NCI-H146 (cell line): ENCODE results near the gene POLN.
"Not testable (repeated sequence)": the region's sequence is repeated elsewhere in the genome, so short reads cannot be mapped to it uniquely, and the experiment has no call there.

Experiments used
- DNase-seq: peaks from one replicate; lab custom pipeline; 2025; lab: John Stamatoyannopoulos, UW

Gene POLN

DNA sequence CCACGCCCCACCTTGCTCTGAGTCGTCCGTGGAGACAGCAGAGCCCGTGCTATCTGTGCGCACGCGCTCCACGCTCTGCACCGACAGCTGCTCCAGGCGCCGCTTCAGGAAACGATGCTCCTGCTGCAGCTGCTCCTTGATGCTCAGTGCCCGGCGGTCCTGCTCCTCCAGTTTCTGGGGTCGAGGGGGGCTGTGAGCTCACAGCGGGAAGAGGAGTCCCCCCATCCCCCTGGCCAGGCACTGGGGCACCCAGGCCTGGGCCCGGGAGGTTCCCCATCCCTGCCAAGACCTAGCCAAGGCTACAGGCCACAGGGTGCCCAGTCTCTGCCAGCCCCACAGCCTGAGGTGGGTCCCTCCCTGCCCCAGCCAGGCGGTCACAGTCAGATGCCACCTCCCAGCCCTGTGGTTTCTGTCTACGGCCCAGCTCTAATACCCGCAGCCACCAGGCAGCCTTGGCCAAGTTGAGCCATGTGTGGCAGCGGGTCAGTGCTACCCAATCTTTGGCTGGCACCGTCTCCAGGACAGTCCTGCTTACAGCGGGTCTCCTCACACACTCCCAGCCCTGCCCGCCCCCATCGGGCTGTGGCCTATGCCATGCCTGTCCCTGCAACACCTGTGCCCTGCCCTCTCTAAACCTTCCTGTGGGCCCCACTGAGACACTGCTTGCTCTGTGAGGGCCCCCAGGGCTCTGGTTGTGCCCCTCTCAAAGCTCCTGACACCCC is 9.3 kb upstream of the POLN start:
- DNase-seq: no peak

DNA sequence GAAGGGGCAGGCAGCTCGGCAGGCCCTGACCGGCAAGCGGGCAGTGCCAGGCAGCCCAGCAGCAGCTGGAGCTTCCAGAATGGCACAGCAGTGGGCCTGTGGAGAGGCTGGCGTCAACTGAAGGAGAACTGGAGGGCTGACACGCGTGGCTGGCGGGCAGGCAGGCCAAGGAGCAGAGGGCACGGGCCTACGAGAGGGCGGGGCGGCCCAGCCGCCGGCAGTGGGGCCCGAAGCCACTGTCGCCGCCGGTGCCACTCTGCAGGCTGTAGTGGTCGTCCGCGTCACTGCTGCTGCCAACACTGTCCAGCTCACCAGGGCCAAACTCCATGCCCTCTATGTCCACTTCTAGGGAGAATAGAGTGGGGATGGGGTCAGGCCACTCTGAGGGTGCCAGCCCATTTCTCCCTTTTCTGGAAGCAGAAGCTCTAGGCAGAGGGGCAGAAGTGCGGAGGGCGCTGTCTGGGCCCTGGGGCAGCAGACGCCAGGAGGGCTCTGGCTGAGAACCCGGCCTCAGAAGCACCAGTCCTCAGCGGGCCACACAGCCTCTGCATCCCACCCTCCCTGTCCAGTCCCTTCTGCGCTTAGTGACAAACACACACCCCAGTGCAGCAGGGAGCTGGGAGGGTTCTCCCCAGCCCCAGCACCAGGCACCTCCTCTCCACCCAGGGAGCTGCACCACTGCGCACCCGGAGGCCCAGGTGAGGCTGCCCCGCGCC is 8.6 kb upstream of the POLN start:
- no peak for DNase-seq

DNA sequence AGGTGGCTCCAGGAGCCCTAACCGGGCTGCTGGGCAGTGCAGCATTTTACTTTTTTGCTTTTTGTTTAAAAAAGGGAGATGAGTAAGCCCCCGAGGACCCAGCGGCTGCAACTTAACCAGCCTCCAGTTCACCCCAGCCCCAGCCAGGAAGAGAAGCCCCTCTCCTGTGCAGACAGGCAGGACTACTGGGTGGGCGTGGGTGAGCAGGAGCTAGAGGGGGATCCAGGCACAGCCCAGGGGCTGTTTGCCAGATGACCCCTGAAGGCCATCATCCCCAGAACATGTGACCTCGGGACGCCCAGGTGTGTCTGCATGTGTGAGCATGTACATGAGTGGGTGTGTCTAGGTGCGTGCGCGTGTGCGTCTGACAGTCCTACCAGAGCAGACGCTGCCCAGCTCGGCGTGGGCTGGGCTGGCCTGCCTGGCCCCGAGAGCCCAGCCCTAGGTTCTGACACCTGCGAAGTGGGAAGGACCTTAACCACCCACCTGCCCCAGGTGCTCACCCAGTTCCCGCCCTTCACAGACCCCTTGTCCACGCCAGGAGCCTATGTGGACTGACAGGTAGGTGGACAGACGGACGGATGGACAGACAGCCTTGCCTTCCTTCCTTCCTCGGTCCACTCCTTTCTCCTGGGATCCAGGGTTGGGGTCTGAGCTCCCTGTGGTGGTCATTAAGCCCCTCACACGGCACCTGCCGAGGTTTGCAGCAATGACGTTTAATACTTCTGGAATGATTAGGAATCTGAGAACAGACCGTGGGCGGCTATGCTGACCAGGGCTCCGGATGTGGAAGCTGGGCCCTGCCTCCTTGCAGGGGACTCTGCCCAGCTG is 7.8 kb upstream of the POLN start:
- no peak for DNase-seq

DNA sequence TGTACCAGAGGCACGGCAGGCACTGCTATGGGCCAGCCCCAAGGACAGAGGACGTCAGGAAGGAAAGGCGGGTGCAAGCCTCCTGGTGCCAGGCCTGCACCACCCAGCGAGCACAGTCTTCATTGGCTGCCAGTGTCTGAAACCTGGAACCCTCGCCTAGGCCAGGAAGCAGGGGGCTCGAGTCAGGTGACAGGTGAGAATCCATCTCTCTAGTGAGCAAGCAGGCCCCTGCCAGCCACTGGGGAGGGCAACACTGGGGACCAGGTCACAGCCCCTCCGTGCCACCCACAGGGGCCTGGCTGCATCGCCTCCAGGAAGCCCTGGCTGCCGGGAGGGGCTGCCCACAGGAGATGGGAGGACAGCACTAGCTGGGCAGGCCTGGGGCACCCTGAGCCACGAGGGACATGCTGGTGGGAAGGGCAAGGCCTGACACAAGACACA is 6.9 kb upstream of the POLN start:
- no peak for DNase-seq

DNA sequence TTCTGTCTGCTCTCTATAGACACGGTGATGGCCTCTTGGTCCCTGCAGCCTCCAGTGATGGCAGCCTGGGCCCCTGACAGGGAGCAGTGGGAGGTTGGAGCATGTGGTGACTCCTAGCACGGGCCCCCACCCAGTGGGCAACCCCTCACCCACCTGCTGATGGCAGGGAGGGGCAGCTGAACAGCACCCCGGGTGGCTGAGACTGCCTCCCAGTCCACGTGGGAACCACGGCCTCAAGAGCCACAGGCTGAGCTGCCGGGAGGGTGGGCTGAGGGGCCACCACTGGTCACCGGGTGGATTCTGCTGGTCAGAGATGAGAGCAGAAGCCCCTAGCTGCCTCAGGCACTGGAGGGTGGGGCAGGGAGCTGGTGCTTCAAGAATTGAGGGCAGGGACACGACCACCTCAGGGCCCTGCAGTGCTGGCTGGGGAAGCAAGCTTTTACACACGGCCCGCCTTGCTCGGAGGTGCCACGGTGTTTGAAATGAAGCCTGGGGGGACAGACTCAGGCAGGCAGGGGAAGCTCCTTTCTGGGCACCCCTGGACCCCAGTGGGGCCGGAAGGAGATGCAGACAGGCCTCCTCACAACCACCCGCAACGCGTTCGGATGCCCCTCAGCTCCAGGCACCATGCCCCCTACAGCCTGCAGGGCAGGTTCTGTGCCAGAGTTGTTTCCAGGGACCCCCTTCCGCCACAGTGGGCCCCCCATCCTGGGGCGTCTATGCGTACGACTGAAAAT is 6.3 kb upstream of the POLN start:
- no peak for DNase-seq

DNA sequence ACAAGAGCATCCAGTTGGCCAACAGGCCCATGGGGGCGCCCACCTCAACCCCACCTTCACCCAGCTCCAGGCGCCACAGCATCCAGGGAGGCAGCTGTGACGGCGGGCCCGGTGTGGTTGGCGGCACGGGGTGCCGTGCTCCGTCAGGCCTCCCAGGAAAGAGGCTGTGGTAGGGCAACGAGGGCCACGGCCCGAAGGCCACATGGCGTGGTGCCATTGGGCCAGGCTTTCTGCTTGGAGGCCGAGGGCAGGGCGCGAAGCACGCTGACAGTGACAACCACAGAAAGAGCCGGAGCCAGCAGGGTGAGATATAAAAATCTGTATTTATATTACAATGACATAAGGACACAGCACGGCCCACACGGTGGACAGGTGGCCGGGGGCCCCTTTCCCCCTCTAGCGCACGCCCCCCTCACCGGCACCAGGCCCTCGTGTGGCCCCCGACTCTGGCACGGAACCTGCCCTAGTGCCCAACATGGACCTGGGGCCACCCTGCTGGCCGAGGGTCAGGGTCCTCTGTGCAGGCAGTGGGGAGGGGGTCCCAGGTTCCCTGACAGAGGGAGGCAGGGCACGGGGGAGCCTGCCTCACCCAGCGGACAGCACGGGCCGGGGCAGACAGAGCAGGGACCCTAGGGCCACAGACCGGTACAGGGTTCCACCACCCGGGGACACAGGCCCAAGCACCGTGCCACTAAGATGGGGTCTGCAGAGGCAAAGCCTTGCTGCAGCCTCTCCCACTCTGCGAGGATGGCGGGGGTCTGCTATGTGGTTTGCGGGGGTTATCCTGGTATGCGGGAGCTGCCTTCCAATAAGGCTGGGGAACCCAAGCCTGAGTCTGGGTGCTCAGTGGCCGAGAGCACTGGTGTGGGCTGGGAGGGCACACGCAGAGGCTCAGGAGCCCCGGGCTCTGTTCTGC is 5.5 kb upstream of the POLN start:
- no peak for DNase-seq

DNA sequence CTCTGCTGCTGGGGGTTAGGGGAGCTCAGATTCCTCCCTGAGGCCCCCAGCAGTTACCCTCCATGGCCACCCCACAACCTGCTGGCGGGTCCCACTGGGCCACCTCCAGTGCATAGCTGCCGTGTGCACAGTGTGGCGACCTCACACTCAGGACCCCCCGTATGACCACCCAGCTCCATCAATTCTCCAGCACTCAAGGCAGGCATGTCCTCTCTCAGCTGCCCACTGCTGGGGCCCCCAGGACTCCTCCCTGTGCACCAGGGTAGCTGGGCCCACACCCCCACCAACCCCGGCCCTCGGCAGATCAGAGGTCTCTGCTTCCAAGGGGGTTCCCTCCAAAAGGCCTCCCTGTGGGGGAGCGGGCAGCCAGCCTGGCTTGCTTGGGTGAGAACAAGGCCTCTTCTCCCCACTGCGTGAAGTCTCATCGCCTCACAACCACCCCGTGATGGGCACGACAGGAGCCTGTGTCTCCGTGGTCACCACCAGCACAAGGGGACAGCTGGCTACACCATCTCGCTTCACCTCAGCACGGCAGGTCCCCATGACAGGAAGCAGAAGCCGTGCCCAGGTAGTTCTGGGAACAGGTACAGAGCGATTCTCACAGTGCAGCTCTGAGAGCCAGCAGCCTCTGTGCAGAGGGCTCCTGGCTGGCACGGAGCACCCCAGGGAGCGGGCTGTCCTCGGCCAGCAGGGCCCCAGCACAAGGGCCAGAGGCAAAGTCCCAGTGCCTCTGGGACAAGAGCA is 4.6 kb upstream of the POLN start:
- DNase-seq: no peak

DNA sequence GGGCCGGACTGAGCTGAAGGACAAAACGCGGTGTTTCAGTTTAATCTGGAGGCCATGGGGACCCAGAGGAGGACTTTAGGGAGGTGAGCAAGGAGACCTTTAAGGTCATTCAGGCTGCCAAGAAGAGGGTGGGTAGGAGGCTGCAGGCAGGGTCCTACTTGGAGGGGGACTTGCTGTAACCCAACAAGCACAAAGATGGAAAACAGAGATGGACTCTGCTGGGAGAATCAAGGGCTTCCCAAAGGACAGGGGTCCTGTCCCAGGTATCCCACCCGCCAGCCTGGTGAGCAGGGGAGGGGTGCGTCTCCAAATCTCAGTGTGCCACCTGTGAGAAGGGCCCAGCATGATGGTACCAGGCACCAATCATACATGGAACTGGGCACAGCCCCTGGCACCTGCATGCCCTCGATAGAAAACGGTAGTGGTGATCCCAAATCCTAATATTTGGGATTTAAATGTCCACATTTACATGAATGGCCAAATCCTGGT is 3.9 kb upstream of the POLN start:
- no peak for DNase-seq

DNA sequence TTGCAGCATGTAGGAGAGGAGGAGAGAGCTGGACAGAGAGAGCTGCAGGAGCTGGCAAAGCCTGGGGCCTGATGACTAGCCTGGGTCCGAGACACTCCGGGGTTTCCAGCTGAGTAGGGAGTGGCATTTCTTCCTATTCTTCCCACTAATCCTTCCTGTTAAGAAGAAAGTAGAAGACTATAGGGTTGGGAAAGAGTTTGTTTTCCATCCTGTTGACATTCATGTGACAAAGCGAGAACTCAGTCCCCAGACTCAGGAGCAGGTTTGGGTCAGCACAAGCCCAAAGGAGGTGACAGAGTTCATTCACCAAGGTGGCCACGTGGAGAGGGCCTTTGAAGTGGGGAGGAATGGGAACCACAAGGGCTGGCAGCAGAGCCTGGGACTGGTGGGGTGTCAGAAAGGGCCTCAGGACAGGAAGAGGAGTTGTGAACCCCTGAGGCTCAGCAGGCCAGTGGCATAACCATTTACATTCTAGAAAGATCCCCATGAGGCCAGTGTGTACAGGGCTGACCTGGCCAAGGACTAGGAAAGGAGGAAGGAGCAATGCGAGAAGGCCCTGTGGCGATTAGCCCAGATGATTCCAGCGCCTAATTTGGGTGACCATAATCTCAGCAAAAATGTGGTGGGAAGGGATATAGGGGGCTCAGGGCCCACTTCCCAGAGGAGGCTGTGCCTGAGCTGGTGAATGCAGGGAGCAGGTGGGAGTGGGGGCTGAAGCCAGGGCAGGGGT is 3.3 kb upstream of the POLN start:
- no peak for DNase-seq

DNA sequence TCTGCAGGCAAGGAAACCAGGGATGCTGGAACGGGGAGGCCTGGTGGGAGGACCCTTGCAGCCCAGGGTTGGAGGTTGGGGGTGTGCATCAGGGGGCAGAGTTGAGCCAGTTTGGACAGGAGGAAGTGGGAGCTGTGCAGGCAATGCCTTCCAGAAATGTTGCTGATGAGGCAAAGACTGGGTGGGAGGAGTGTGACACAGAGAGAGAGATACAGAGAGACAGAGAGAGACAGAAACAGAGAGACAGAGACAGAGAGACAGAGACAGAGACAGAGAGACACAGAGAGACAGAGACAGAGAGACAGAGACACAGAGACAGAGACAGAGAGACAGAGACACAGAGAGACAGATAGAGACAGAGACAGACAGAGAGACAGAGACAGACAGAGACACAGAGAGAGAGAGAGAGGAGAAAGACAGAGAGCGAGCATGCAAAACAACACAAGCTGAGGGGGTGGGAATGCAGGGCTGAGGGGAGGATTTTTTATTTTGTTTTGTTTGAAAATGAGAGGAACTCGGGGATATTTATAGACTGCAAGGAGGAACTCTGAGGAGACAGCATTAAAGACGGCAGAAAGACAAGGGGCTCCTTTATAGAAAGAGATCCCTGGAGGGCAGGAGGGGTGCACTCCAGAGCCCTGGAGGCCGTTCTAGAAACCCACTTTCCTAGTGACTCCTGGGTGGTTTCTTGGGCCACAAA is 1.9 kb upstream of the POLN start:
- DNase-seq: peak; percentile 15

DNA sequence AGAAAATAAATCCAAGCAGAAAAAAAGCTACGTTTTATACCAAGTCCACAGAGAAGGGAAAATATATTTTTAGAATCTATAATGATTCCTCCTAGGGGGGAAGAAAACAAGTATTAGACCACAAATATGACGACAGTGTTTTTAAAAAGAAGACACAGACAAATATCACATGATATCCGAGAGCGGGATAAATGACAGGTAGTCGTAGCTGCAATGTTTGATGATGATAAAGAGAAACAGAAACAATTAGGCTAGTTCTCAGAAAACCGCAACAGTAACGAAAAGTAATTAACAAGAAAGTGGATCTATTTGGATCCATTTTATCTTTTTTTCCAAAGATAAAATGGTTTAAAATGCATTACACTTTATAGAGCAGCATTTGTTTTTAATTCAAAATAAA is 918 bp downstream of the POLN start:
- DNase-seq: no peak

DNA sequence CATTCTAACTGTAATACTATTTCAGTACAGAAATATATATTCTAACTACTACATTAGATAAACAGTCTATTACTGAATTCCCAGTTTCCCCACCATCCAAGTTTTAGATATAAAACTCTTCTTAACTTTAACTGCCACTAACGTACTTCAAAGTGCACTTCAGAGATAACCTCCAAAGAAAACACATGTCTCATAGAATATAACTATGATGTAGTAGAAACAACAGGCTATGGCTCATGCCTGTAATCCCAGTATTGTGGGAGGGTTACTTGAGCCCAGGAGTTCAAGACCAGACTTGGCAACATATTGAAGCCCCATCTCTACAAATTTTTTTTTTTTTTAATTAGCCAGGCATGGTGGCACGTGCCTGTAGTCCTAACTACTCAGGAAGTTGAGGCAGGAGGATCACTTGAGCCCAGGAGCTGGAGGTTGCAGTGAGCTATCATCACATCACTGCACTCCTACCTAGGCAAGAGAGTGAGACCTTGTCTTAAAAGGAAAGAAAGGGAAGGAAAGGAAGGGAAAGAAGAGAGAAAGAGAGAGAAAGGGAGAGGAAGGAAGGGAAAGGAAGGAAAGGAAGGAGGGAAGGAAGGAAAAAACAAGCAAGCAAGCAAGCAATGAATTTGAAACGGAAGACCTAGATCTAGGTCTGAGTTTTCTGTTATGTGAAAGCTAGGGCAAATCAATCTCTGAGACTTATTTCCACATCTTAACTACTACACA is 4.8 kb downstream of the POLN start:
- DNase-seq: no peak

DNA sequence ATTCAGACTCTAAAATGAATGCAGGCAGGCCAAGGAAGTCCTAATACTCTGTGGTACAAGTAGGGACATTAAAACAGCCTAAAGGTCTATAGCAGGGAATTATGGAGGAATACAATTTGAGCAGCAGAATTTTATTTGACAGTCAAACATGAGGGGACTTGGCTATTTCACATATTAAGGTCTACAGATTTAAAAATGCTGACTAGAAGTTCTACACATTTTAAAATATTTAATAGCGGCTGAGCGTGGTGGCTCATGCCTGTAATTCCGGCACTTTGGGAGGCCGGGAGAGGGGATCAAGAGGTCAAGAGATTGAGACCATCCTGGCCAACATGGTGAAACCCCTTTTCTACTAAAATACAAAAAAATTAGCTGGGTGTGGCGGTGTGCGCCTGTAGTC is 10.8 kb downstream of the POLN start:
- no peak for DNase-seq

DNA sequence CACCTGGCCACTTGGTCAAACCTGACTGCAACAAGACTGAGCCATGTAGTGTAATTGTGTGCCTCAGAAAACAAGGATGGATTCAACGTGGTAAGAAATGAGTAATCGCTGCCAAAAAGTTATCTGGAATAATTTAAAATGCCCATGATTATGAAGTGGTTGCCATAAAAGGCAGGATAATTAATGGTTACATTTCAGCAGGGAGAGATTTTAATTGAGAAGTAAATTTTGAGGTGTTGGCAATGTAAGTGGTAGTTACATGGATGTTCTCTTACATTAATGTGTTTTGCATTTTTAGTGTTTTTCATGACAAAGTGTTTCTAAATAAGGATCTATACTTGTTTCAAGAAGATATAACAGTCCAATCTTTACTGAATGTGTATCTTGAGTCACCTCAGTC is 15.7 kb downstream of the POLN start:
- DNase-seq: no peak

DNA sequence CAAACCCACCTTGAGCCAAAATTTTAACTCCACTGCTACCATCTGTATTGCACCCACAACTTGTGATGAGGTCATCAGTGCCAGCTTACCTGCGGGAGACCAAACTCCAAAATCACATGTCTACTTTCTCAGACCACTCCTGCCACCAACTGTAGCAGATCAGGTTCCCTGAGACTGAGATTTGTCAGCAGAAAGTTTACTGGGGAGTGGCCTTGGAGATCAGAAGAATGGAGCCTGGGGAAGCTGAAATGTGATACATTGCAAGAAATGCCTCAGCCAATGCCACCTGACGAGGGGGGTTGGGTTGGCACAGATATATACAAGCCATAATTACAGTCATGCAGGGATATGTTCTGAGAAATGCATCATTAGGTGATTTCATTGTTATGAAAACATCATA is 19.1 kb downstream of the POLN start:
- DNase-seq: no peak

DNA sequence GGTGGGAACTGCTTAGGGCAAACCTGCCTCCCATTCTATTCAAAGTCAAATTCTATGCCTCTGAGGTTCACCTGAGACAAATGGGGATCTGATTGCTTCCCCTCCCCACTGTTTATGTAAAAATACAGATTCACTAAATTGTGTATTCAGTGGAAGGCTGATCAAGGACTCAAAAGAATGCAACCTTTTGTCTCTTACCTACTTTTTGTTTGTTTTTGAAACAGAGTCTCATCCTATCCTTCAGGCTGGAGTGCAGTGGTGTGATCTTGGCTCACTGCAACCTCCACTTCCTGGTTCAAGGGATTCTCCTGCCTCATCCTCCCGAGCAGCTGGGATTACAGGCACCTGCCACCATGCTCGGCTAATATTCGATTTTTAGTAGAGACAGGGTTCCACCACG is 20.5 kb downstream of the POLN start:
- not testable (repeated sequence) for DNase-seq

DNA sequence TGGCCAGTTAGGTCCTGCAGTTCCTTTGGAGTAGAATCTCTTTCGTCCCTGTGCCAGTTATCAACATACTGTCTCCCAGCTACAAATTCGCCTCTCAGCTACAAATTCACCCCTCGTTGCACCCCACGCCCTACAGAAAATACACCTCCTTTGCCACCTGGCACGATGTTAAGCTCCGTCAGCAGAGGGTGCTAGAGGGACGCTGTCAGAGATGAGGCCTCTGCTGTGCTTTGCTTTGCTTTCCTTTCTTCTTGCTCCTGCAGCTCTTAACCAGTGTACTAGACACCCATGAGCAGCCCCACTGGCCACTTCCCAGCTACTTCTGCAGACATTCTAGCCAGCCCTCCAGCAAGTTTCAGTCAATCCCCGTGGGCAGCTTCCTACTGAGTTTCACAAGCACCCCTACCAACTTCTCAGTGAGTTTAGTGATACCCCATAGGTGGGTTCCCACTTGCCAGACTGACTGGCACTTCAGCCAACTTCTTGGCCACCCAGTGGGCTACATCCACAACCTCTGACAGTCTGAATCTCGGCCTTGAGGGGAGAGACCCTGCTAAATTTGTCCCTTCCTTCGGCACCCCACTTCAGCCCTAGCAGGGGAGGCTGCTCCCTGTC is 21.8 kb downstream of the POLN start:
- DNase-seq: peak; percentile 68
